HG03575 (cell line): ENCODE measurements around the gene NOTCH3.
A peak's percentile ranks its signal among the peaks of the same experiment; 100 is the strongest.

Experiments
- ATAC-seq: cut with Tn5 transposase; IDR thresholded peaks from one replicate; pipeline ENCODE4 v1.9.1; 2021; ENCODE audit not compliant: unreplicated experiment, insufficient number of reproducible peaks, low FRiP score; ENCODE audit errors: extremely low read depth

Gene NOTCH3

GRCh38 chr19:15129856-15130585 is 70.8 kb downstream of the NOTCH3 start:
- no peak for ATAC-seq

- no peak for ATAC-seq
Observed at GRCh38 chr19:15128162-15128770, 72.5 kb downstream of the NOTCH3 start.

GRCh38 chr19:15126131-15126910 is 74.5 kb downstream of the NOTCH3 start:
- no peak for ATAC-seq

- ATAC-seq = peak; percentile 78
Observed at GRCh38 chr19:15125232-15126067, 75.3 kb downstream of the NOTCH3 start.

- ATAC-seq = no peak
Observed at GRCh38 chr19:15124572-15125231, 76.1 kb downstream of the NOTCH3 start.

- no peak for ATAC-seq
Observed at GRCh38 chr19:15123900-15124299, 76.9 kb downstream of the NOTCH3 start.

GRCh38 chr19:15123031-15123890 is 77.5 kb downstream of the NOTCH3 start:
- ATAC-seq = no peak

GRCh38 chr19:15122331-15123030 is 78.3 kb downstream of the NOTCH3 start:
- ATAC-seq = no peak

- no peak for ATAC-seq
Observed at GRCh38 chr19:15120135-15121026, 80.4 kb downstream of the NOTCH3 start.

GRCh38 chr19:15118789-15119494 is 81.9 kb downstream of the NOTCH3 start:
- no peak for ATAC-seq

GRCh38 chr19:15118248-15118647 is 82.5 kb downstream of the NOTCH3 start:
- ATAC-seq = no peak

- no peak for ATAC-seq
Observed at GRCh38 chr19:15116856-15117255, 83.9 kb downstream of the NOTCH3 start.

GRCh38 chr19:15115762-15116615 is 84.8 kb downstream of the NOTCH3 start:
- no peak for ATAC-seq

- no peak for ATAC-seq
Observed at GRCh38 chr19:15115080-15115479, 85.7 kb downstream of the NOTCH3 start.

GRCh38 chr19:15114153-15114540 is 86.6 kb downstream of the NOTCH3 start:
- no peak for ATAC-seq
